ENCODE data around the gene SOD3.

DNA sequence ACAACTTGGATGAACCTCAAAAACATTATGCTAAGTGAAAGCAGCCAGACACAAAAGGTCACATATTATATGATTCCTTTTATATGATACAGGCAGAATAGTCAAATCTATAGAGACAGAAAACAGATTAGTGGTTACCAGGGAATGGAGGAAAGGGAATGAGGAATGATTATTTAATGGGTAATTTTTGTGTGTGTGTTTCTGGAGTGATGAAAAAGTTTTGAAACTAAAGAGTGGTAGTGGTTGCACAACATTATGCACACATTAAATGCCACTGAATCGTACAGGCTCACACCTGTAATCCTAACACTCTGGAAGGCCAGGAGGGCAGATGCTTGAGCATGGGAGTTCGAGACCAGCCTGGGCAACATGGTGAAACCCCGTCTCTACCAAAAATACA is 19.6 kb upstream of the SOD3 start:
- TF ChIP-seq, protein P1, sequence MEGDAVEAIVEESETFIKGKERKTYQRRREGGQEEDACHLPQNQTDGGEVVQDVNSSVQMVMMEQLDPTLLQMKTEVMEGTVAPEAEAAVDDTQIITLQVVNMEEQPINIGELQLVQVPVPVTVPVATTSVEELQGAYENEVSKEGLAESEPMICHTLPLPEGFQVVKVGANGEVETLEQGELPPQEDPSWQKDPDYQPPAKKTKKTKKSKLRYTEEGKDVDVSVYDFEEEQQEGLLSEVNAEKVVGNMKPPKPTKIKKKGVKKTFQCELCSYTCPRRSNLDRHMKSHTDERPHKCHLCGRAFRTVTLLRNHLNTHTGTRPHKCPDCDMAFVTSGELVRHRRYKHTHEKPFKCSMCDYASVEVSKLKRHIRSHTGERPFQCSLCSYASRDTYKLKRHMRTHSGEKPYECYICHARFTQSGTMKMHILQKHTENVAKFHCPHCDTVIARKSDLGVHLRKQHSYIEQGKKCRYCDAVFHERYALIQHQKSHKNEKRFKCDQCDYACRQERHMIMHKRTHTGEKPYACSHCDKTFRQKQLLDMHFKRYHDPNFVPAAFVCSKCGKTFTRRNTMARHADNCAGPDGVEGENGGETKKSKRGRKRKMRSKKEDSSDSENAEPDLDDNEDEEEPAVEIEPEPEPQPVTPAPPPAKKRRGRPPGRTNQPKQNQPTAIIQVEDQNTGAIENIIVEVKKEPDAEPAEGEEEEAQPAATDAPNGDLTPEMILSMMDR (IDR thresholded peaks at IDR 0.05): no peak
- TF ChIP-seq POLR2AphosphoS5 (IDR thresholded peaks at IDR 0.05; ENCODE audit: low read depth, low read length) (no peak), SIN3A (IDR thresholded peaks at IDR 0.05; ENCODE audit: borderline replicate concordance, insufficient read depth, low read depth, low read length) (no peak), TCF7L2 (IDR thresholded peaks at IDR 0.05; ENCODE audit: low read depth, low read length) (no peak)
- TF ChIP-seq, protein P2, sequence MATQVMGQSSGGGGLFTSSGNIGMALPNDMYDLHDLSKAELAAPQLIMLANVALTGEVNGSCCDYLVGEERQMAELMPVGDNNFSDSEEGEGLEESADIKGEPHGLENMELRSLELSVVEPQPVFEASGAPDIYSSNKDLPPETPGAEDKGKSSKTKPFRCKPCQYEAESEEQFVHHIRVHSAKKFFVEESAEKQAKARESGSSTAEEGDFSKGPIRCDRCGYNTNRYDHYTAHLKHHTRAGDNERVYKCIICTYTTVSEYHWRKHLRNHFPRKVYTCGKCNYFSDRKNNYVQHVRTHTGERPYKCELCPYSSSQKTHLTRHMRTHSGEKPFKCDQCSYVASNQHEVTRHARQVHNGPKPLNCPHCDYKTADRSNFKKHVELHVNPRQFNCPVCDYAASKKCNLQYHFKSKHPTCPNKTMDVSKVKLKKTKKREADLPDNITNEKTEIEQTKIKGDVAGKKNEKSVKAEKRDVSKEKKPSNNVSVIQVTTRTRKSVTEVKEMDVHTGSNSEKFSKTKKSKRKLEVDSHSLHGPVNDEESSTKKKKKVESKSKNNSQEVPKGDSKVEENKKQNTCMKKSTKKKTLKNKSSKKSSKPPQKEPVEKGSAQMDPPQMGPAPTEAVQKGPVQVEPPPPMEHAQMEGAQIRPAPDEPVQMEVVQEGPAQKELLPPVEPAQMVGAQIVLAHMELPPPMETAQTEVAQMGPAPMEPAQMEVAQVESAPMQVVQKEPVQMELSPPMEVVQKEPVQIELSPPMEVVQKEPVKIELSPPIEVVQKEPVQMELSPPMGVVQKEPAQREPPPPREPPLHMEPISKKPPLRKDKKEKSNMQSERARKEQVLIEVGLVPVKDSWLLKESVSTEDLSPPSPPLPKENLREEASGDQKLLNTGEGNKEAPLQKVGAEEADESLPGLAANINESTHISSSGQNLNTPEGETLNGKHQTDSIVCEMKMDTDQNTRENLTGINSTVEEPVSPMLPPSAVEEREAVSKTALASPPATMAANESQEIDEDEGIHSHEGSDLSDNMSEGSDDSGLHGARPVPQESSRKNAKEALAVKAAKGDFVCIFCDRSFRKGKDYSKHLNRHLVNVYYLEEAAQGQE (IDR thresholded peaks at IDR 0.05; ENCODE audit: insufficient read depth in 1 of 2, low read depth in 2 of 2, low read length in 1 of 2): no peak

Data from Panc1 (cell line).